ENCODE data around the gene MLLT6. TPM values are rescaled to one million over a fixed set of nuclear protein-coding genes. Genes with fewer than 3 reads are reported as not detected.

Gene MLLT6
- total RNA-seq, 4 donors from 2014 or later: 30.6 to 79.7 (median 35.1) TPM

- Histone ChIP-seq H3K36me3 (peaks cover 0 to 42% (median 1%) of the 10 kb centered on the region in 3 donors), H3K27ac (peak overlapping the region in 3 of 4 donors; percentile 11 to 93 (median 29)), H3K4me1 (peaks cover 15 to 68% (median 24%) of the 10 kb centered on the region in 3 donors), H3K9me3 (no peaks in the 10 kb centered on the region), H3K4me3 (no peak overlapping the region), H3K27me3 (no peaks in the 10 kb centered on the region)
- WGBS, 2 donors: 70 to 84% methylated on average over 3 to 5 of the region's 5 CpGs
- DNase-seq: no peak
- TF ChIP-seq POLR2A (IDR thresholded peaks at IDR 0.05) (no peak), CTCF (IDR thresholded peaks at IDR 0.05) (no peak)
- intact Hi-C loops (cut with DNase I): no loop called here
Measured at GRCh38 chr17:38727736-38728135, 22.7 kb downstream of the MLLT6 start.

GRCh38 chr17:38728290-38728831 is 23.3 kb downstream of the MLLT6 start:
- peak overlapping the region in 2 of 4 donors; percentile 93 to 94 for H3K27ac ChIP-seq
- no peaks in the 10 kb centered on the region for H3K27me3 ChIP-seq
- DNase-seq: no peak
- 54 to 71% methylated on average over 7 to 8 of the region's 8 CpGs for WGBS, 2 donors
- H3K36me3 ChIP-seq: peaks cover 0 to 42% (median 6%) of the 10 kb centered on the region in 3 donors
- no peak overlapping the region for H3K4me3 ChIP-seq
- no peaks in the 10 kb centered on the region for H3K9me3 ChIP-seq
- intact Hi-C loops (cut with DNase I): no loop called here
- H3K4me1 ChIP-seq: peaks cover 15 to 75% (median 24%) of the 10 kb centered on the region in 3 donors
- TF ChIP-seq POLR2A (IDR thresholded peaks at IDR 0.05) (no peak), CTCF (IDR thresholded peaks at IDR 0.05) (no peak)

- 14 to 24% methylated on average over 13 to 14 of the region's 14 CpGs for WGBS, 2 donors
- Histone ChIP-seq H3K27me3 (no peaks in the 10 kb centered on the region), H3K4me3 (peak overlapping the region; percentile 64 to 93 (median 80)), H3K4me1 (peaks cover 15 to 79% (median 24%) of the 10 kb centered on the region in 3 donors), H3K27ac (peak overlapping the region; percentile 76 to 94 (median 86)), H3K36me3 (peaks cover 6 to 42% (median 7%) of the 10 kb centered on the region in 3 donors), H3K9me3 (no peaks in the 10 kb centered on the region)
- intact Hi-C loops (cut with DNase I): no loop called here
- TF ChIP-seq POLR2A (IDR thresholded peaks at IDR 0.05) (no peak), CTCF (IDR thresholded peaks at IDR 0.05) (no peak)
- DNase-seq: no peak
Measured at GRCh38 chr17:38729368-38729885, 24.4 kb downstream of the MLLT6 start.

- H3K36me3 ChIP-seq: peaks cover 7 to 38% (median 8%) of the 10 kb centered on the region in 3 donors
- H3K27ac ChIP-seq: peak within 1 kb of the TSS; percentile 79 to 94 (median 90)
- no peaks in the 10 kb centered on the region for H3K9me3 ChIP-seq
- peak within 1 kb of the TSS; percentile 64 to 93 (median 80) for H3K4me3 ChIP-seq
- TF ChIP-seq POLR2A (IDR thresholded peaks at IDR 0.05): no peak
- TF ChIP-seq CTCF (IDR thresholded peaks at IDR 0.05): peak; percentile 45 to 98 (median 92)
- peaks cover 16 to 79% (median 24%) of the 10 kb centered on the region in 3 donors for H3K4me1 ChIP-seq
- WGBS, 2 donors: 0 to 3% methylated on average over 10 to 11 of the region's 92 CpGs
- intact Hi-C loops (cut with DNase I): no loop called here
- DNase-seq: no peak
- H3K27me3 ChIP-seq: no peaks in the 10 kb centered on the region
Measured at GRCh38 chr17:38729886-38730525, 24.9 kb downstream of the MLLT6 start, which contains the start of gene CISD3. Gene CISD3, plus strand, starts transcription at chr17:38730341. Its CDS starts 18 bp downstream, at chr17:38730359.
